Smooth muscle cell (in vitro differentiated cells): ENCODE measurements around the gene NUMB. TPM values are rescaled to one million over a fixed set of nuclear protein-coding genes. Genes with fewer than 3 reads are reported as not detected.

Source experiments
- DNase-seq: peaks from one replicate; lab custom pipeline; 2025; ENCODE audit not compliant: unreplicated experiment; lab: John Stamatoyannopoulos, UW
- H2AFZ ChIP-seq: fragments of 200-600 bp; sonication (generic); 2 replicates; pipeline ENCODE4 v1.6.0; 2016; ENCODE audit warnings: antibody characterized with exemption, low read depth, mild to moderate bottlenecking
- H3F3A ChIP-seq: fragments of 200-600 bp; sonication (generic); 2 replicates; pipeline ENCODE4 v1.6.0; 2017; ENCODE audit warnings: antibody characterized with exemption, low read depth
- H3K27ac ChIP-seq: fragments of 200-600 bp; sonication (generic); 2 replicates; pipeline ENCODE4 v1.5.1; 2016; ENCODE audit warnings: low read depth, mild to moderate bottlenecking
- H3K27me3 ChIP-seq: fragments of 200-600 bp; sonication (generic); 2 replicates; pipeline ENCODE4 v1.6.1; 2016; ENCODE audit warnings: low read depth, mild to moderate bottlenecking
- H3K36me3 ChIP-seq: fragments of 200-600 bp; sonication (generic); 2 replicates; pipeline ENCODE4 v1.5.1; 2016; ENCODE audit warnings: low read depth
- H3K4me1 ChIP-seq: fragments of 200-600 bp; sonication (generic); 2 replicates; pipeline ENCODE4 v1.5.1; 2016; ENCODE audit warnings: low read depth
- H3K4me2 ChIP-seq: fragments of 200-600 bp; sonication (generic); 2 replicates; pipeline ENCODE4 v1.6.0; 2016; ENCODE audit warnings: mild to moderate bottlenecking
- H3K4me3 ChIP-seq: fragments of 200-600 bp; sonication (generic); 2 replicates; pipeline ENCODE4 v1.5.1; 2016; ENCODE audit warnings: mild to moderate bottlenecking
- H3K79me2 ChIP-seq: fragments of 200-600 bp; sonication (generic); 2 replicates; pipeline ENCODE4 v1.6.0; 2016; ENCODE audit warnings: low read depth, mild to moderate bottlenecking
- H3K9ac ChIP-seq: fragments of 200-600 bp; sonication (generic); 2 replicates; pipeline ENCODE4 v1.6.0; 2016; ENCODE audit warnings: low read depth
- H3K9me3 ChIP-seq: fragments of 200-600 bp; sonication (generic); replicated peaks from 2 replicates; pipeline ENCODE4 v1.5.1; 2016; ENCODE audit warnings: low read depth
- H4K20me1 ChIP-seq: fragments of 200-600 bp; sonication (generic); 2 replicates; pipeline ENCODE4 v1.6.0; 2016; ENCODE audit warnings: low read depth
- CTCF ChIP-seq: fragments of 200-600 bp; sonication (generic); IDR thresholded peaks from 2 replicates; pipeline ENCODE4 v1.5.1; 2017; ENCODE audit warnings: borderline replicate concordance, mild to moderate bottlenecking, antibody characterized with exemption; ENCODE audit not compliant: insufficient read depth, poor library complexity, severe bottlenecking
- WGBS: methylation state at CpG from one replicate; pipeline ENCODE4 v1.1.7; 2016; ENCODE audit warnings: low lambda C conversion rate; 5-methylcytosine and 5-hydroxymethylcytosine counted together
- polyA plus RNA-seq: library from polyadenylated mRNA; unstranded; fragments of >200 nt; fragmentation: Nextera tagmentation; extraction: Ambion mirVana; gene quantifications from 2 replicates; pipeline ENCODE4 v1.2.1, GENCODE V29; 2016
- total RNA-seq: library from RNA; depleted of rRNA; stranded (reverse); fragments of >200 nt; gene quantifications from 2 replicates; pipeline ENCODE4 v1.2.3, GENCODE V29; 2014

The NUMB gene
- total and polyA plus RNA-seq, 2 experiments from 2014 or later = 34.5 to 57.4 TPM

GRCh38 chr14:73293782-73294781 lies 164.3 kb downstream of the NUMB start:
- no peak for TF ChIP-seq CTCF
- Histone ChIP-seq H3K79me2 (no peaks in the 10 kb centered on the region), H3F3A (no peaks in the 10 kb centered on the region), H3K4me2 (no peak overlapping the region), H3K27ac (no peak overlapping the region), H3K9me3 (no peaks in the 10 kb centered on the region), H3K4me1 (no peaks in the 10 kb centered on the region), H3K9ac (no peak overlapping the region), H2AFZ (no peak overlapping the region), H4K20me1 (peaks cover 44% of the 10 kb centered on the region), H3K4me3 (no peak overlapping the region), H3K36me3 (no peaks in the 10 kb centered on the region), H3K27me3 (no peaks in the 10 kb centered on the region)
- WGBS = 98% methylated on average over 12 of the region's 12 CpGs
- DNase-seq = no peak

DNA sequence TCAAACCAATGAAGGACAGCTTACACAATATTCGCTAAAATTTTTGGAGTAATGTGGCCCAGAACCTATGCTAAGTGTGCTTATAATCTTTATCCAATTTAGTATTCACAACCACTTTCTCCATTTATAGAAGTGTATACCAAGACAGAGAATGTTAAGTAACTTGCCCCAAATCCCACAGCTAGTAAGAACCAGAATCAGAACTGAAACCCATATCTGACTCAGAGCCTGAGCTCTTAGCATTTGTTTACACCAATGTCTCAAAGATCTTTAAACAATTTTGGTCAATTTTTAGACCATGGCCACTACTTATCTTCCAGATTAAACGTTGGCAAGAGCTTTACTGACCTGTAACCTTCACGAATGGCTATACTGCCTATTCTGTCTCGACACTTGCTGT lies 168.1 kb downstream of the NUMB start:
- TF ChIP-seq CTCF = no peak
- H2AFZ ChIP-seq = no peak overlapping the region
- H3K4me3 ChIP-seq = no peak overlapping the region
- peaks cover 4% of the 10 kb centered on the region for H3K36me3 ChIP-seq
- no peaks in the 10 kb centered on the region for H3K9me3 ChIP-seq
- no peaks in the 10 kb centered on the region for H3K79me2 ChIP-seq
- 81% methylated on average over 4 of the region's 4 CpGs for WGBS
- H3K9ac ChIP-seq = no peak overlapping the region
- no peak overlapping the region for H3K27ac ChIP-seq
- no peaks in the 10 kb centered on the region for H3K4me1 ChIP-seq
- peaks cover 47% of the 10 kb centered on the region for H4K20me1 ChIP-seq
- H3K4me2 ChIP-seq = no peak overlapping the region
- peaks cover 2% of the 10 kb centered on the region for H3F3A ChIP-seq
- no peak for DNase-seq
- H3K27me3 ChIP-seq = no peaks in the 10 kb centered on the region

DNA sequence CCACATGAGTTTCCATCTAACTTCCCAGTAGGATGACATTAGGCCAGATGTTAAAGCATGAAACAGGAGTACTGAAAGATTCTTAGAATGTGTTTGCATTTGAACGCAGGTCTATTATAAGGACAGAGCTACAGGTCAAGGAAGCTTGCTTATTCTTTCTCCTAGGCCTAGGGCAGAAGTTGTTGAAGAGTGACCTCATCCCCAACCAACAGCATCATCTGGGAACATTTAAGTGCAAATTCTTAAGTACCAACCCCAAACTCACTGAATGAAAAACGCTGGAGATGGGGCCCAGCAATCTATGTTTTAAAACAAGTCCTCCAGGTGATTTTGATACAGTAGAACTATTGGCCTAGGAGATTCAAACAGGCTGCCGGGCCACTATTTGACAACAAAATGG lies 168.6 kb downstream of the NUMB start:
- WGBS = 55% methylated on average over 3 of the region's 3 CpGs
- Histone ChIP-seq H3K27me3 (no peaks in the 10 kb centered on the region), H2AFZ (no peak overlapping the region), H3K4me3 (no peak overlapping the region), H3K9me3 (no peaks in the 10 kb centered on the region), H3K79me2 (no peaks in the 10 kb centered on the region), H3K4me2 (no peak overlapping the region), H3K4me1 (no peaks in the 10 kb centered on the region), H3K9ac (no peak overlapping the region), H3F3A (peaks cover 2% of the 10 kb centered on the region), H4K20me1 (peaks cover 47% of the 10 kb centered on the region), H3K36me3 (peaks cover 8% of the 10 kb centered on the region), H3K27ac (no peak overlapping the region)
- no peak for TF ChIP-seq CTCF
- no peak for DNase-seq
